Fibroblast of mammary gland (primary cell): ENCODE results near the gene MKRN2OS.
A peak's percentile ranks its signal among the peaks of the same experiment; 100 is the strongest.
"Not testable (repeated sequence)": the region's sequence is repeated elsewhere in the genome, so short reads cannot be mapped to it uniquely, and the experiment has no call there.

Experiments
- DNase-seq: peaks from one replicate; pipeline ENCODE4 v3.0.0-alpha.2; 2010; ENCODE audit warnings: low read depth
- H3K4me3 ChIP-seq: 2 replicates; pipeline ENCODE4 v1.5.1; 2011; ENCODE audit warnings: low read depth, mild to moderate bottlenecking, low read length, moderate library complexity; ENCODE audit not compliant: control insufficient read depth
- CTCF ChIP-seq: conservative IDR thresholded peaks from 2 replicates; pipeline ENCODE4 v1.5.1; 2011; ENCODE audit warnings: low read depth, low read length, inconsistent platforms; ENCODE audit not compliant: control insufficient read depth, insufficient read depth

Gene MKRN2OS

GRCh38 chr3:12544652-12545472 lies 437 bp downstream of the MKRN2OS start:
- H3K4me3 ChIP-seq, result no peak overlapping the region
- no peak for DNase-seq
- no peak for TF ChIP-seq CTCF

- not testable (repeated sequence) for DNase-seq, H3K4me3 ChIP-seq
These were observed 1.8 kb downstream of the MKRN2OS start for GRCh38 chr3:12543497-12543896.

DNA sequence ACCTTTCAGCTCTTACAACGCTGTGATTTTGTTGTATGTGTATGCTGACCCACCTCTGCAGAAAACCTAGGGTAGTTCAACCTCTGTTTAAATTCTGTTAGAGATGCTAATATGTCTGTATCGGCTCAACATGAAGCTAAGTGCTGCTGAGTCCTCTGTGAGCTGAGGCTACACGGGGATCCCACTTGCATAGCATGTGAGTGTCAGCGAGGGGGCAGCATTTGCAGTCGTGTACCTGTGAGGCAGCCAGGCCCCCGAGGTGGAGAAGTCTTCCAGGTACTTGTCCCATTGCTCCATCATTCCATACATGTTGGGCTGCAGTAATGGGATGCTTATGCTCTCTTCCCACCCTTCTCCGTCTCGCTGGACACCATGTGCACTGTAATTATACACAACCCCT lies 3.7 kb downstream of the MKRN2OS start:
- no peak for TF ChIP-seq CTCF
- DNase-seq, result no peak

DNA sequence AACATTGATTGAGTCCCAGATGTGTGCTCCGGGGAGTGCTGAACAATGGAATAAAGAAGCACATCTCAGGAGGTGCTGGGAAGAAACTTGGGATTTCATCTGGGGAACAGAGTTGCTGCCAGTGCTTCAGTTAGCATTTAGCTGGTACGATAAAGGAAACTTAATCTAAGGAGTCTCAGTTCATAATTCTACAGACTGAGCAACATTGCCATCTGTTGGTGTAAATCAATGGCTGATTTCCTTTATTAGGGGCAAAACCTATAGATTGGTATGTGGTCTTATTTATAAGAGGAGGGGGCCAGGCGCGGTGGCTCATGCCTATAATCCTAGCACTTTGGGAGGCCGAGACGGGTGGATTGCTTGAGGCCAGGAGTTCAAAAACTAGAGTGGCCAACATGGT lies 8.9 kb downstream of the MKRN2OS start:
- no peak overlapping the region for H3K4me3 ChIP-seq
- peak; percentile 22 for TF ChIP-seq CTCF
- DNase-seq, result peak; percentile 20

More for the DNA sequence above, 3.7 kb downstream of the MKRN2OS start:
- H3K4me3 ChIP-seq, result no peak overlapping the region

- no peak for TF ChIP-seq CTCF
- no peak overlapping the region for H3K4me3 ChIP-seq
- no peak for DNase-seq
These were observed 13.1 kb downstream of the MKRN2OS start for GRCh38 chr3:12532182-12532581.

DNA sequence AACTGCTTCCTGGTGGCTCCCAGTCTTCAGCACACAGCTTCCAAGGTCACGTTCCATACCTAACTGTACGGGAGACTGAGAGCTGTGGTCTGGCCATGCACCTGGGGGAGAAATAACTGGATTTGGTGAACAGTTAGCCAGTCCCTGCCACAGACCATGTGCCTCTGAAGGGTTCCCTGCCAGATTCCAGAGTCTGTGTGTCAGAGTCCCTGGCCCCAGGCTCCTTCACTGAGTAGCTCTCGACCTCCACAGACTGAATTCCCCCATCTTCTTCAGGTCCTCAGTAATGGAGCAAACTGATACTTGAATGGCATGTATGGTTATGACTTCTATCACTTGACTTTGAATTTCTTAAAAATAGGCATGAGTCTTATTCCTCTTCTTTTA lies 17.5 kb downstream of the MKRN2OS start:
- DNase-seq, result no peak
- H3K4me3 ChIP-seq, result no peak overlapping the region
- TF ChIP-seq CTCF, result no peak

DNA sequence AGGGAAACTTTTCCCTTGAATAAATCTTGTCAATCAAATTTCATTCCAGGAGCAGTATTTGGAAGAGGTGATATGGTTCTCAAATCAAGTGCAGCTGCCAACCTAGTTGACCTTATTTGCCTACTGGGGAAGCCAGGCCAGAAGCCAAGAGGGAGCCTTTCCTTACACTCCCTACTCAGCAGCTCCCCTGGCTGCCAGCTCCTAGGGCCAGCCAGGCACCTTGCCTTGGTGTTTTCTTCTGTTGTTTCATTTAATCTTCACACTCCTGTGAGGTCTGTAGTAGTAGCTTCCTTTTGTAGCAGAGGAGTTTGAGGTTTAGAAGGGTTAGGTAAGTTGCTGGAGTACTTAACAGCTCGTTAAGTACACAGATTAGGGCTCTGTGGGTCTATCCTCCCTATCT lies 22.6 kb downstream of the MKRN2OS start:
- TF ChIP-seq CTCF, result no peak
- DNase-seq, result no peak
- no peak overlapping the region for H3K4me3 ChIP-seq
